ENCODE measurements around the gene F10.

DNA sequence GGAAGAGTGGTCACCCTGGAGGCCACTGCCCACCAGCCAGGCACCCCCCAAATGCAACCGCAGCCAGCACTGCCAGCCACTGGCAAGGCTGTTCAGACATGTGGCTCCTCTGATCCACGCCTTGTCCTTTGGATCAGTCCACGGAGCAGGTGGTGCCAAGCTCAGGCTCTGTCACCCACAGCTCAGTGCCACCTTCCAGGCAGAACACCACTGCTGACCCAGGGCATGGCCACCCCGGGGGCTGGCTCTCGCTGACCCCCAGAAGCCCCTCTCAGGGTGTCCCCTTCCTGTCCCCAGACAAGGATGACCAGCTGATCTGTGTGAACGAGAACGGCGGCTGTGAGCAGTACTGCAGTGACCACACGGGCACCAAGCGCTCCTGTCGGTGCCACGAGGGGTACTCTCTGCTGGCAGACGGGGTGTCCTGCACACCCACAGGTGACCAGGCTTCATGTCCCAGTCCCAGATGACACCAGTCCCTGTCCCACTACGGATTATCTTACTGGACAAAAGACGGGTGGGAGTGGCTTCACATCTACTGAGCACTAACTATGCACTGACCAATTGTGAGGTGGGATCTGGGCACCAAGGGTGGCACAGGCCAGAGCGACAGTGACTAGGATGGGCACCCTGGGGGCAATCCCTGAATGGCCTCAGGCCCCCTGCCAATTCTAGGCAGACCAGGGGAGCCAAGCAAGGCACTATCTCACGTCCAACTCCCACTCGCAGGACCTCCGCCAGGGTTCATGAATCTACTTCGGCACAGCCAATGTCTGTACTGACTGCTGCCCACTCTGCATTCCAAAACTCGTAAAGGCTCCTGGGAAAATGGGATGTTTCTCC, 7.0 kb upstream of the F10 start:
- TF ChIP-seq, protein P1, sequence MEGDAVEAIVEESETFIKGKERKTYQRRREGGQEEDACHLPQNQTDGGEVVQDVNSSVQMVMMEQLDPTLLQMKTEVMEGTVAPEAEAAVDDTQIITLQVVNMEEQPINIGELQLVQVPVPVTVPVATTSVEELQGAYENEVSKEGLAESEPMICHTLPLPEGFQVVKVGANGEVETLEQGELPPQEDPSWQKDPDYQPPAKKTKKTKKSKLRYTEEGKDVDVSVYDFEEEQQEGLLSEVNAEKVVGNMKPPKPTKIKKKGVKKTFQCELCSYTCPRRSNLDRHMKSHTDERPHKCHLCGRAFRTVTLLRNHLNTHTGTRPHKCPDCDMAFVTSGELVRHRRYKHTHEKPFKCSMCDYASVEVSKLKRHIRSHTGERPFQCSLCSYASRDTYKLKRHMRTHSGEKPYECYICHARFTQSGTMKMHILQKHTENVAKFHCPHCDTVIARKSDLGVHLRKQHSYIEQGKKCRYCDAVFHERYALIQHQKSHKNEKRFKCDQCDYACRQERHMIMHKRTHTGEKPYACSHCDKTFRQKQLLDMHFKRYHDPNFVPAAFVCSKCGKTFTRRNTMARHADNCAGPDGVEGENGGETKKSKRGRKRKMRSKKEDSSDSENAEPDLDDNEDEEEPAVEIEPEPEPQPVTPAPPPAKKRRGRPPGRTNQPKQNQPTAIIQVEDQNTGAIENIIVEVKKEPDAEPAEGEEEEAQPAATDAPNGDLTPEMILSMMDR (IDR thresholded peaks at IDR 0.05; ENCODE audit: insufficient read depth, low read length): no peak
- TF ChIP-seq SPI1 (IDR thresholded peaks at IDR 0.05; ENCODE audit: borderline replicate concordance, low read depth) (no peak), POLR2AphosphoS5 (IDR thresholded peaks at IDR 0.05; ENCODE audit: low read depth) (no peak)
- TF ChIP-seq, protein P2, sequence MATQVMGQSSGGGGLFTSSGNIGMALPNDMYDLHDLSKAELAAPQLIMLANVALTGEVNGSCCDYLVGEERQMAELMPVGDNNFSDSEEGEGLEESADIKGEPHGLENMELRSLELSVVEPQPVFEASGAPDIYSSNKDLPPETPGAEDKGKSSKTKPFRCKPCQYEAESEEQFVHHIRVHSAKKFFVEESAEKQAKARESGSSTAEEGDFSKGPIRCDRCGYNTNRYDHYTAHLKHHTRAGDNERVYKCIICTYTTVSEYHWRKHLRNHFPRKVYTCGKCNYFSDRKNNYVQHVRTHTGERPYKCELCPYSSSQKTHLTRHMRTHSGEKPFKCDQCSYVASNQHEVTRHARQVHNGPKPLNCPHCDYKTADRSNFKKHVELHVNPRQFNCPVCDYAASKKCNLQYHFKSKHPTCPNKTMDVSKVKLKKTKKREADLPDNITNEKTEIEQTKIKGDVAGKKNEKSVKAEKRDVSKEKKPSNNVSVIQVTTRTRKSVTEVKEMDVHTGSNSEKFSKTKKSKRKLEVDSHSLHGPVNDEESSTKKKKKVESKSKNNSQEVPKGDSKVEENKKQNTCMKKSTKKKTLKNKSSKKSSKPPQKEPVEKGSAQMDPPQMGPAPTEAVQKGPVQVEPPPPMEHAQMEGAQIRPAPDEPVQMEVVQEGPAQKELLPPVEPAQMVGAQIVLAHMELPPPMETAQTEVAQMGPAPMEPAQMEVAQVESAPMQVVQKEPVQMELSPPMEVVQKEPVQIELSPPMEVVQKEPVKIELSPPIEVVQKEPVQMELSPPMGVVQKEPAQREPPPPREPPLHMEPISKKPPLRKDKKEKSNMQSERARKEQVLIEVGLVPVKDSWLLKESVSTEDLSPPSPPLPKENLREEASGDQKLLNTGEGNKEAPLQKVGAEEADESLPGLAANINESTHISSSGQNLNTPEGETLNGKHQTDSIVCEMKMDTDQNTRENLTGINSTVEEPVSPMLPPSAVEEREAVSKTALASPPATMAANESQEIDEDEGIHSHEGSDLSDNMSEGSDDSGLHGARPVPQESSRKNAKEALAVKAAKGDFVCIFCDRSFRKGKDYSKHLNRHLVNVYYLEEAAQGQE (IDR thresholded peaks at IDR 0.05; ENCODE audit: insufficient replicate concordance, low read depth): no peak
